ENCODE results near the gene CCER1. TPM values are rescaled to one million over a fixed set of nuclear protein-coding genes. Genes with fewer than 3 reads are reported as not detected.

Gene CCER1, protein sequence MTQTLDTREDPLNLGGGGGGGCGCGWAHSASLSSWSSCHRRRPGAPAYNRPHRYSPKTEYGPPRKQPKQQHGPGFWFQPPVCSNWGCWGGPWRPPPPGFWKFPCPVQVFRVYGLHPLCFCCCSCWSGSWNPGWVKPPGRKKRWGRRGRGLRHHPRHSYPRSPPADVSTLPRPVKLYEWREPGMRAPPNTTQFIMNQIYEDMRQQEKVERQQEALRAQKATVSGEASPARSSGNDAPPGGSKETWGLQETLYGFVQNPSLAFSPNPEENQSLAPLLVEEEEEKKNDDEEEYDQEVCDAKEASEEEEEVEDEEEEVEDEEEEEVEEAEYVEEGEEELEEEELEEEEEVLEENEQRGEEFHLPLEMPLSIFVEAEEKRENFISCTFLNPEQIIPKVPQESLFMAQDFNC
- total RNA-seq (not detected), polyA plus RNA-seq (not detected)

- H3K27me3 ChIP-seq (ENCODE audit: insufficient read depth, low read length, poor library complexity, severe bottlenecking): no peaks in the 10 kb centered on the region
- Mint-ChIP-seq H3K4me1 (no peaks in the 10 kb centered on the region), H3K9me3 (no peaks in the 10 kb centered on the region), H3K27me3 (no peaks in the 10 kb centered on the region), H3K4me3 (no peak within 1 kb of the TSS), H3K36me3 (no peaks in the 10 kb centered on the region), H3K27ac (no peak within 1 kb of the TSS)
- DNase-seq: no peak
- POLR2A ChIA-PET: no interaction called here
- CTCF ChIA-PET: no interaction called here
- no peaks in the 10 kb centered on the region for H3K4me1 ChIP-seq (ENCODE audit: insufficient read depth, low read length)
- H3K27ac ChIP-seq (ENCODE audit: low read depth, low read length): no peak within 1 kb of the TSS
- no peak within 1 kb of the TSS for H3K4me3 ChIP-seq (ENCODE audit: low read length)
- no peaks in the 10 kb centered on the region for H3K36me3 ChIP-seq (ENCODE audit: insufficient read depth, low read length)
- no peaks in the 10 kb centered on the region for H3K9me3 ChIP-seq (ENCODE audit: low read length)
These were observed at the start of gene CCER1 for GRCh38 chr12:90954921-90955320. CCER1 (minus strand) TSS chr12:90955176; CDS start chr12:90954742, 434 bp downstream.

DNA sequence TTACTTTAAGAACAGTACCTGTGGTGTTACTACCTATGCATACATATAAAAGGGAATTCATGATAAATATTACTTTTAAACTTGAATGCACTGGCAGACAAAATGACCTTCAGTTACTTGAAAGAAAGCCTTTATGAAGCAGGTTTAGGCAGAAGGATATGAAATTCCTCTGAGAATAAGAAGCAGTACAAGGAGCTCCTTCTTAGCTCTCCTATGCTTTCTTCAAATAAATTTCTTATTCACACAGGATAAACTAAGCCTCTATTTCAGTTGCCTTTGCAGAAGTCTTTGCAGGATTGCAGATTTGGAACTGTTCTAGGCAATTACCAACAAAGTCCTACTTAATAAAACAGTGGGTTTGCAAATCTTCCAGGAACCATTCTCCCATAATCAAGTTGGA is 48.8 kb upstream of the CCER1 start:
- ChIA-PET POLR2A (no interaction called here), CTCF (no interaction called here)
- Mint-ChIP-seq H3K27me3 (no peaks in the 10 kb centered on the region), H3K9me3 (no peaks in the 10 kb centered on the region), H3K27ac (no peak overlapping the region), H3K36me3 (no peaks in the 10 kb centered on the region), H3K4me1 (peaks cover 0 to 10% (median 0%) of the 10 kb centered on the region in 3 donors), H3K4me3 (no peak overlapping the region)
- no peak overlapping the region for H3K27ac ChIP-seq (ENCODE audit: low read depth, low read length)
- H3K36me3 ChIP-seq (ENCODE audit: insufficient read depth, low read length): no peaks in the 10 kb centered on the region
- no peak overlapping the region for H3K4me3 ChIP-seq (ENCODE audit: low read length)
- DNase-seq: no peak
- no peaks in the 10 kb centered on the region for H3K9me3 ChIP-seq (ENCODE audit: low read length)
- no peaks in the 10 kb centered on the region for H3K4me1 ChIP-seq (ENCODE audit: insufficient read depth, low read length)
- no peaks in the 10 kb centered on the region for H3K27me3 ChIP-seq (ENCODE audit: insufficient read depth, low read length, poor library complexity, severe bottlenecking)

DNA sequence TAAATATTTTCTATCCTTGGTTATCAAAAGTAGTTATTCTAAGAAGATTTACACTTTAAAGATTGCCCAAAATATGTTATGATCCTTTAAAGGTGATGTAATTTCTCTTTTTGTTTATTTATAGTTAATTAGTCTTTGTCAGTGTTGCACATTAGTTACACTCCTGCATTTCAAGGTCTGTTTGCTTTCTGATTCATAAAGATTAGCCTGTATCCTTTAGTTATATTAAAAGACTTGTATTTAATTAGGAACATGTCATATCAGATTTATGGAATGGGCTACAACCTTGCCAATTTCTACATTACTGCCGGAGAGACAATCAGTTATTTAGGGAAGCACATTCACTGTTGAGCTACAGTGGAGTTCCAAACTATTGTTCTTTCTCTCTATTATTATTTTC is 46.3 kb upstream of the CCER1 start:
- no peaks in the 10 kb centered on the region for H3K4me1 ChIP-seq (ENCODE audit: insufficient read depth, low read length)
- ChIA-PET CTCF (no interaction called here), POLR2A (no interaction called here)
- H3K27me3 ChIP-seq (ENCODE audit: insufficient read depth, low read length, poor library complexity, severe bottlenecking): no peaks in the 10 kb centered on the region
- H3K36me3 ChIP-seq (ENCODE audit: insufficient read depth, low read length): no peaks in the 10 kb centered on the region
- H3K27ac Mint-ChIP-seq: no peak overlapping the region
- no peak for DNase-seq
- H3K27ac ChIP-seq (ENCODE audit: low read depth, low read length): no peak overlapping the region
- no peaks in the 10 kb centered on the region for H3K27me3 Mint-ChIP-seq
- no peaks in the 10 kb centered on the region for H3K9me3 Mint-ChIP-seq
- no peak overlapping the region for H3K4me3 ChIP-seq (ENCODE audit: low read length)
- H3K9me3 ChIP-seq (ENCODE audit: low read length): no peaks in the 10 kb centered on the region
- H3K36me3 Mint-ChIP-seq: no peaks in the 10 kb centered on the region
- no peak overlapping the region for H3K4me3 Mint-ChIP-seq
- no peaks in the 10 kb centered on the region for H3K4me1 Mint-ChIP-seq

DNA sequence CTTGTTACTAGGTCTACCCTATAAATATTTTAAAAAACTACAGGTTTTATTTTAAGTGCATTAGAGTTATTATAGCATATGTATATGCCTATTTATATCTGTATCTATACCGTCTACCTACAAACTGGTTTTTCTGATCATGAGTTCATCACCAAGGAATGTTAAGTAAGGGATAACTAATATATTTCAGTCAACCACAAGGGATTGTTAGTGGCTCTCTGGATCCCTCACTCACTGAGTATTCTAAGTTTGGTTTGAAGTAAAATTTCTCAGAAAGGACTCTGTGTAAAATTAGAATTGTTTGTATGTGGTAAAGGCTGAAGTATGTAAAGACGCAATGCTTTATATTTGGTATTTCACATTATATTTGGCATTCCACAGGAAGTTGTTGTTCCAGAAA is 45.0 kb upstream of the CCER1 start:
- Mint-ChIP-seq H3K9me3 (no peaks in the 10 kb centered on the region), H3K4me1 (no peaks in the 10 kb centered on the region), H3K36me3 (no peaks in the 10 kb centered on the region), H3K27ac (no peak overlapping the region), H3K27me3 (no peaks in the 10 kb centered on the region), H3K4me3 (no peak overlapping the region)
- Histone ChIP-seq H3K27ac (ENCODE audit: low read depth, low read length) (no peak overlapping the region), H3K4me1 (ENCODE audit: insufficient read depth, low read length) (no peaks in the 10 kb centered on the region), H3K36me3 (ENCODE audit: insufficient read depth, low read length) (no peaks in the 10 kb centered on the region), H3K4me3 (ENCODE audit: low read length) (no peak overlapping the region), H3K27me3 (ENCODE audit: insufficient read depth, low read length, poor library complexity, severe bottlenecking) (no peaks in the 10 kb centered on the region), H3K9me3 (ENCODE audit: low read length) (no peaks in the 10 kb centered on the region)
- no peak for DNase-seq
- CTCF ChIA-PET: no interaction called here
- POLR2A ChIA-PET: no interaction called here

GRCh38 chr12:90999527-90999926 is 44.6 kb upstream of the CCER1 start:
- Histone ChIP-seq H3K36me3 (ENCODE audit: insufficient read depth, low read length) (no peaks in the 10 kb centered on the region), H3K9me3 (ENCODE audit: low read length) (no peaks in the 10 kb centered on the region), H3K4me3 (ENCODE audit: low read length) (no peak overlapping the region), H3K27me3 (ENCODE audit: insufficient read depth, low read length, poor library complexity, severe bottlenecking) (no peaks in the 10 kb centered on the region), H3K4me1 (ENCODE audit: insufficient read depth, low read length) (no peaks in the 10 kb centered on the region), H3K27ac (ENCODE audit: low read depth, low read length) (no peak overlapping the region)
- Mint-ChIP-seq H3K27me3 (no peaks in the 10 kb centered on the region), H3K27ac (no peak overlapping the region), H3K9me3 (no peaks in the 10 kb centered on the region), H3K4me3 (no peak overlapping the region), H3K36me3 (no peaks in the 10 kb centered on the region), H3K4me1 (no peaks in the 10 kb centered on the region)
- DNase-seq: no peak
- ChIA-PET POLR2A (no interaction called here), CTCF (no interaction called here)

GRCh38 chr12:90995010-90995409 is 40.0 kb upstream of the CCER1 start:
- no peaks in the 10 kb centered on the region for H3K36me3 Mint-ChIP-seq
- CTCF ChIA-PET: no interaction called here
- no peaks in the 10 kb centered on the region for H3K9me3 Mint-ChIP-seq
- Histone ChIP-seq H3K9me3 (ENCODE audit: low read length) (no peaks in the 10 kb centered on the region), H3K27ac (ENCODE audit: low read depth, low read length) (no peak overlapping the region), H3K4me1 (ENCODE audit: insufficient read depth, low read length) (no peaks in the 10 kb centered on the region), H3K36me3 (ENCODE audit: insufficient read depth, low read length) (no peaks in the 10 kb centered on the region), H3K4me3 (ENCODE audit: low read length) (no peak overlapping the region), H3K27me3 (ENCODE audit: insufficient read depth, low read length, poor library complexity, severe bottlenecking) (no peaks in the 10 kb centered on the region)
- DNase-seq: no peak
- H3K4me3 Mint-ChIP-seq: no peak overlapping the region
- no peaks in the 10 kb centered on the region for H3K4me1 Mint-ChIP-seq
- POLR2A ChIA-PET: no interaction called here
- H3K27me3 Mint-ChIP-seq: no peaks in the 10 kb centered on the region
- H3K27ac Mint-ChIP-seq: no peak overlapping the region

DNA sequence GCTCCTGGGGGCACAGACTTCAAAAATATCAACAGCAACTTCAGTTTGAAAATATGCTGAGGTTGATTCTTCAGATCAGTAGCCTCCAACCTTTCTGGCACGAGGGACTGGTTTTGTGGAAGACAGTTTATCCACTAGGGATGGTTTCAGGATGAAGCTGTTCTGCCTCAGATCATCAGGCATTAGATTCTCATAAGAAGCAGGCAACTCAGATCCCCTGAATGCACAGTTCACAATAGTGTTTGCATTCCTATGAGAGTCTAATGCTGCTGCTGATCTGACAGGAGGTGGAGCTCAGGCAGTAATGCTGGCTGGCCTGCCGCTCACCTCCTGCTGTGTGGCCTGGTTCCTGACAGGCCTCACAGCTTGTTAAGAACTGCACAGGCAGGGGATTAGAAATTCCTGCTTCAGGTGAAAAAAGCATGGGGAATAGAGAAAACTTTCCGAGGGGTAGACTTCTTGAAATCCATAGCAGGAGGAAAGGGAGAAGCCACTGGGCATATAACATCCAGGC is 37.0 kb upstream of the CCER1 start:
- Histone ChIP-seq H3K4me1 (ENCODE audit: insufficient read depth, low read length) (no peaks in the 10 kb centered on the region), H3K4me3 (ENCODE audit: low read length) (no peak overlapping the region), H3K27me3 (ENCODE audit: insufficient read depth, low read length, poor library complexity, severe bottlenecking) (no peaks in the 10 kb centered on the region), H3K9me3 (ENCODE audit: low read length) (no peaks in the 10 kb centered on the region), H3K27ac (ENCODE audit: low read depth, low read length) (no peak overlapping the region), H3K36me3 (ENCODE audit: insufficient read depth, low read length) (no peaks in the 10 kb centered on the region)
- H3K36me3 Mint-ChIP-seq: no peaks in the 10 kb centered on the region
- H3K27ac Mint-ChIP-seq: no peak overlapping the region
- H3K4me3 Mint-ChIP-seq: no peak overlapping the region
- no peak for DNase-seq
- peaks cover 0 to 2% (median 0%) of the 10 kb centered on the region in 5 donors for H3K9me3 Mint-ChIP-seq
- H3K27me3 Mint-ChIP-seq: no peaks in the 10 kb centered on the region
- ChIA-PET POLR2A (no interaction called here), CTCF (no interaction called here)
- no peaks in the 10 kb centered on the region for H3K4me1 Mint-ChIP-seq

DNA sequence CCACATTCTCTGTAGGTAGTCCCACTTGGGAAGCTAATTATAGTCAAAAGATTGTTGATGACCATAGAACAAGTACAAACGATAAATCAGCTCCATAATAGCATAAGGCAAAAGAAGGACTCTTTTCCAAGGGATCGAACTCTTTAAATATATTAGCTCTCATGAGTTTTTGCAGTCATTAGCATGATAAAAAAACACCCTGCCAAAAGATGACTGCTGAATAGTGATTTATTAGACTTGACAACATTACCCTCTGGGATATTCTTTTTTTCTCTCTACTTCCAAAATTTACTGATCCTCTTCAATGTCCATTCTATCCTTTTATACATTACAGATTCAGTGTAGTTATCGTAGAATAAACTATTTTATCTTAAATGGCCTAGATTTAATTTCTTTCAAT is 35.6 kb upstream of the CCER1 start:
- ChIA-PET CTCF (no interaction called here), POLR2A (no interaction called here)
- H3K4me1 Mint-ChIP-seq: no peaks in the 10 kb centered on the region
- Histone ChIP-seq H3K27ac (ENCODE audit: low read depth, low read length) (no peak overlapping the region), H3K4me3 (ENCODE audit: low read length) (no peak overlapping the region), H3K9me3 (ENCODE audit: low read length) (no peaks in the 10 kb centered on the region), H3K4me1 (ENCODE audit: insufficient read depth, low read length) (no peaks in the 10 kb centered on the region), H3K36me3 (ENCODE audit: insufficient read depth, low read length) (no peaks in the 10 kb centered on the region), H3K27me3 (ENCODE audit: insufficient read depth, low read length, poor library complexity, severe bottlenecking) (no peaks in the 10 kb centered on the region)
- H3K27ac Mint-ChIP-seq: no peak overlapping the region
- no peaks in the 10 kb centered on the region for H3K27me3 Mint-ChIP-seq
- H3K4me3 Mint-ChIP-seq: no peak overlapping the region
- peaks cover 0 to 3% (median 0%) of the 10 kb centered on the region in 5 donors for H3K9me3 Mint-ChIP-seq
- H3K36me3 Mint-ChIP-seq: no peaks in the 10 kb centered on the region
- DNase-seq: no peak

All from CD8-positive, alpha-beta memory T cell (primary cell).